AG04450 (cell line): ENCODE results near the gene PPP1CA. TPM values are rescaled to one million over a fixed set of nuclear protein-coding genes. Genes with fewer than 3 reads are reported as not detected.

Experiments used
- CTCF ChIA-PET: fragments of 300-600, 350-600 bp; formaldehyde crosslinking; extraction: SDS; loops from one replicate; lab custom pipeline; 2022; ENCODE audit warnings: antibody characterized with exemption, inconsistent platforms; lab: Charles Lee
- POLR2A ChIA-PET: fragments of 350-600 bp; formaldehyde crosslinking; extraction: SDS; loops from one replicate; lab custom pipeline; 2021; ENCODE audit warnings: antibody characterized with exemption, inconsistent platforms; lab: Yijun Ruan, JAX
- DNase-seq: peaks from one replicate; pipeline ENCODE4 v3.0.0-alpha.2; 2011; ENCODE audit warnings: low read depth, low spot score
- H3K27ac ChIP-seq: one replicate; pipeline ENCODE4 v1.5.1; 2012; ENCODE audit warnings: low read depth, low read length, control low read depth
- H3K27me3 ChIP-seq: one replicate; pipeline ENCODE4 v1.6.0; 2012; ENCODE audit warnings: low read length; ENCODE audit not compliant: control insufficient read depth, insufficient read depth
- H3K4me3 ChIP-seq: 2 replicates; pipeline ENCODE4 v1.5.1; 2011; ENCODE audit warnings: mild to moderate bottlenecking, low read depth, low read length, control low read depth
- H3K9me3 ChIP-seq: 2 replicates; pipeline ENCODE4 v1.5.1; 2012; ENCODE audit warnings: low read length; ENCODE audit not compliant: control insufficient read depth, insufficient read depth
- polyA plus RNA-seq: library from polyadenylated mRNA; depleted of rRNA; stranded (reverse); fragments of >200 nt; gene quantifications from 2 replicates; pipeline ENCODE4 v1.2.3, GENCODE V29; 2011
- TF ChIP-seq, protein P1 (sequence below): IDR thresholded peaks from 2 replicates; pipeline ENCODE4 v1.5.1; 2011; ENCODE audit warnings: low read depth, low read length, control low read depth, inconsistent platforms

Gene PPP1CA
- polyA plus RNA-seq, 1 experiment = 116 TPM

GRCh38 chr11:67372321-67372992 is 29.2 kb downstream of the PPP1CA start:
- Histone ChIP-seq H3K9me3 (no peaks in the 10 kb centered on the region; the same call in 1 of the 2 replicates), H3K4me3 (peak overlapping the region; percentile 67), H3K27me3 (no peaks in the 10 kb centered on the region), H3K27ac (peak overlapping the region; percentile 65)
- TF ChIP-seq, protein P1, sequence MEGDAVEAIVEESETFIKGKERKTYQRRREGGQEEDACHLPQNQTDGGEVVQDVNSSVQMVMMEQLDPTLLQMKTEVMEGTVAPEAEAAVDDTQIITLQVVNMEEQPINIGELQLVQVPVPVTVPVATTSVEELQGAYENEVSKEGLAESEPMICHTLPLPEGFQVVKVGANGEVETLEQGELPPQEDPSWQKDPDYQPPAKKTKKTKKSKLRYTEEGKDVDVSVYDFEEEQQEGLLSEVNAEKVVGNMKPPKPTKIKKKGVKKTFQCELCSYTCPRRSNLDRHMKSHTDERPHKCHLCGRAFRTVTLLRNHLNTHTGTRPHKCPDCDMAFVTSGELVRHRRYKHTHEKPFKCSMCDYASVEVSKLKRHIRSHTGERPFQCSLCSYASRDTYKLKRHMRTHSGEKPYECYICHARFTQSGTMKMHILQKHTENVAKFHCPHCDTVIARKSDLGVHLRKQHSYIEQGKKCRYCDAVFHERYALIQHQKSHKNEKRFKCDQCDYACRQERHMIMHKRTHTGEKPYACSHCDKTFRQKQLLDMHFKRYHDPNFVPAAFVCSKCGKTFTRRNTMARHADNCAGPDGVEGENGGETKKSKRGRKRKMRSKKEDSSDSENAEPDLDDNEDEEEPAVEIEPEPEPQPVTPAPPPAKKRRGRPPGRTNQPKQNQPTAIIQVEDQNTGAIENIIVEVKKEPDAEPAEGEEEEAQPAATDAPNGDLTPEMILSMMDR = no peak
- POLR2A ChIA-PET = interaction anchor here (0.6 to 8.0 kb wide), 6 partner anchors 10 to 120 kb away, joined by 3 to 106 read pairs (median 5); partner anchors contain the start of genes POLD4 and RAD9A
- DNase-seq = no peak
- CTCF ChIA-PET = interaction anchor here (0.6 to 24.1 kb wide), 3 partner anchors 10 to 175 kb away, joined by 4 to 716 read pairs (median 5); partner anchors contain the start of gene POLD4

GRCh38 chr11:67371911-67372320 is 29.7 kb downstream of the PPP1CA start:
- POLR2A ChIA-PET = interaction anchor here (8.0 kb wide), 1 partner anchor 18 kb away, joined by 106 read pairs; the partner anchor contains the start of gene POLD4
- DNase-seq = no peak
- peak overlapping the region; percentile 65 for H3K27ac ChIP-seq
- H3K27me3 ChIP-seq = no peaks in the 10 kb centered on the region
- peak overlapping the region; percentile 67 for H3K4me3 ChIP-seq
- CTCF ChIA-PET = interaction anchor here (0.6 to 24.1 kb wide), 7 partner anchors 10 to 175 kb away, joined by 3 to 716 read pairs (median 5); partner anchors contain the start of genes POLD4 and PPP1CA
- TF ChIP-seq, protein P1 = no peak
- no peaks in the 10 kb centered on the region; the same call in 1 of the 2 replicates for H3K9me3 ChIP-seq

- ChIA-PET CTCF (interaction anchor here (0.6 to 24.1 kb wide), 5 partner anchors 10 to 109 kb away, joined by 3 to 716 read pairs (median 7); partner anchors contain the start of genes POLD4 and PPP1CA), POLR2A (interaction anchor here (1.0 to 8.0 kb wide), 3 partner anchors 8 to 17 kb away, joined by 3 to 106 read pairs (median 4); partner anchors contain the start of gene POLD4)
- H3K4me3 ChIP-seq = peak overlapping the region; percentile 67
- DNase-seq = no peak
- TF ChIP-seq, protein P1 = peak; percentile 62
- H3K27ac ChIP-seq = peak overlapping the region; percentile 86
- H3K9me3 ChIP-seq = no peaks in the 10 kb centered on the region; the same call in 1 of the 2 replicates
- no peaks in the 10 kb centered on the region for H3K27me3 ChIP-seq
Observed at GRCh38 chr11:67371189-67371910, 30.3 kb downstream of the PPP1CA start.

DNA sequence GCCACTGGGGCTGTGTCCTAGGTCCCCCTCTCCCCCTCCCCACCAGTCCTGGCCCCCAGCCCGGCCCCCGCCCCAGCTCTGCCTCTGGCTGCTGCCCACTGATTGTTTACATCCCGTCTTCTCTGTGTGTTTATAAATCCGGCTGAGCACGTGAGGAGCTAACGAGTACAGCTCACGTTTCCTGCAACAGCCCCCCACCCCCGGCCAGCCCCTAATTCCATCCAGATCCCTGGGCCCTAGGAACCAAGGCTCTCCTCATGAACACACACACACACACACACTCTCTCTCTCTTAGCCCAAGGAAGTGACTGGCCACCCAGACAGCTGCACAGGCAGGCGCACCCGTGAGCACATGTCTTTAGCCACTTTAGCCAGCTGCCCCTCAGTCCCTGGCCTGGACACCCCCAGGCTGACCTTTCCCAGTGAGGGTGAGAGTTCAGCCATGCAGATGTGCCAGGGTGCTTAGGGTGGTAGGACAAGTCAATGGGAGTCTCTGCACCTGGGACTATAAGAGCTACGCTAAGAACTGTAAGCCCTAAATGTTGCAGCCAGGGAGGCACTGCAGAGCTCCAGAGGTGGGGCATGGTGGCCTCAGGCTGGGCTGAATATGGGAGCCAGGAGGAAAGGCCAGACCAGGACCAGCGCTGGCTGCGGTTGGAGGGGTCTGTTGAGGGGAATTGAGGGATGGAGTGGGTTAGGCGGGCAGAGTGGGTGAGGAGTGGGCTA is 31.1 kb downstream of the PPP1CA start:
- DNase-seq = peak; percentile 59
- no peaks in the 10 kb centered on the region; the same call in 1 of the 2 replicates for H3K9me3 ChIP-seq
- peak overlapping the region; percentile 89 for H3K27ac ChIP-seq
- peak overlapping the region; percentile 67 for H3K4me3 ChIP-seq
- no peaks in the 10 kb centered on the region for H3K27me3 ChIP-seq
- POLR2A ChIA-PET = interaction anchor here (0.7 to 8.0 kb wide), 5 partner anchors 9 to 53 kb away, joined by 3 to 106 read pairs (median 4); partner anchors contain the start of gene POLD4
- TF ChIP-seq, protein P1 = no peak
- CTCF ChIA-PET = interaction anchor here (0.6 to 24.1 kb wide), 6 partner anchors 11 to 927 kb away, joined by 3 to 716 read pairs (median 6); partner anchors contain the start of genes POLD4 and PPP1CA
